AML-193 (cell line): ENCODE measurements around the gene FAM25G.
"Not testable (repeated sequence)": the region's sequence is repeated elsewhere in the genome, so short reads cannot be mapped to it uniquely, and the experiment has no call there.

Experiments
- DNase-seq, 2 experiments: peaks; one replicate each; lab custom pipeline; 2025; lab: John Stamatoyannopoulos, UW

FAM25G gene

DNA sequence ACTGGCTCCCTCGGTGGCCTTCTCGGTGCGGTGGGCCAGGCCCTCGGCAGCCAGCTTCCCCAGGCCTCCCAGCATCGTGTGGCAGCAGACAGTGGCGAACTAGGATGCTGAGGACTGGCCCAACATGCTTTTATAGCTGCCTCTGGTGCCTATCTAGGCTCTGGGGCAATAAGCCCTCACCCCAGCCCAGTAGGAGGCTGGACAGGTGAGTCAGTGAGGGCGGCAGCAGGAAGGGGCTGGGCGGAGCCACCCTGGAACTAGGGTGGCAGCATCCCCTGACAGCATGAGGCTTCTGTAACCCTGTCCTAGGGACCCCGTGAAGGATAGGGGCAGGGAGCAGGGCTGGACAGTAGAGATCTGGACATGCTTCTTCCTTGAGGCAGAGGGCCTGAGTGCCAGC is at the start of gene FAM25G:
Gene FAM25G (minus strand): TSS at position 101 of the 400 bp plus-strand sequence. CDS start 26 bp downstream, at position 75.
- not testable (repeated sequence) for DNase-seq

DNA sequence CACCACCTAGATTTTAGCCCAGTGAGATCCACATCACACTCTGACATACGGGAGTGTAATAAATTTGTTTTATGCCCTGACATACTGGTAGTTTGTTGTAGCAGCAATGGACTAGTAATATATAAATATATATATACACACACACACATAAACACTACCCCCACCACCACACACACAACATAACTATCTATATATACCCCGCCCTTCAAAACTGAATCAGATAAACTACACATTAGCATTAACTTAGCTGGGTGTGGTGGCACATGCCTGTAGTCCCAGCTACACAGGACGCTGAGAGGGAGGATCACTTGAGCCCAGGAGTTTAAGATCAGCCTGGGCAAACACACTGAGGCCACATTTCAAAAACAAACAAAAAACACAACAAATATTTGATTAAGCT is 44.9 kb upstream of the FAM25G start:
- DNase-seq = not testable (repeated sequence)

- not testable (repeated sequence) for DNase-seq
These were observed 32.0 kb upstream of the FAM25G start, which contains the start of gene AGAP9 for GRCh38 chr10:47523475-47523874. Gene AGAP9, minus strand, starts transcription at chr10:47523638. Its CDS starts 112 bp downstream, at chr10:47523526.

DNA sequence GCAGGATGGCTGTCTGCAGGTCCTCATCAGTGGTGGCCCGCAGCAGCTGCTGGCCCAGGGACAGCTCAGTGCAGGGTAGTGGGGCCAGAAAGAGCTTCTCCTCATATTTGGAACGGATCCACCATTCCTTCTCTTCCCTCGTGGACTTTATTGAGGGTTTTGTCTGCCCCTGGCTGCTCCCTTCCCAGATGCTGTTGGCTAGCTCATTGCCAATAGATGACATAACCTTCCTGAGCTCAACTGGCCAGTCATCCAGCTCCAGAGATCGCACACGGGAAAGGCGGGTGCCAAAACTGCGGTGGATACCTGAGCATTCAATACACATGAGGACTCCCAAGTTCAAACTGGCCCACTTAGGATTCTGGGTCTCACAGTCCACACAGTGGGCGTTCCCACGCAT is 10.8 kb upstream of the FAM25G start:
- not testable (repeated sequence) for DNase-seq

DNA sequence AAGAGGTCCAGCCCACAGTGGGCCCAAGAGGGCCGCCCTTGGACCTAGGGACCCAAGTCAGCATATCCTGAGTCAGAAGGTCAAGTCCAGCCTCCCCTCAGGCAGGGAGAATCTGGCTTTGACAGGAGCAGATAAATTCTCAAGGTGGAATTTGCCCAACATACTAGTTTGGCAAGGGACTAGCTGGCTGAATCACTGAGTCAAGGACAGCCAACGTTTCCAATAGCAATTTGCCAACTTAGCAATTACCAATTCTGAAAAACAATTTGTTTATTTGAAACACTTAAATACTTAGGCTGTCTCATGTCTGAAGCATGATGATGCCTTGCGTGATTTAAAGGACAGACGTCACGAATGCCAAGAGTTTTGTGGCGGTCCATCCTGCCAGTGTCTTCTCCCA is 2.7 kb upstream of the FAM25G start:
- not testable (repeated sequence) for DNase-seq

GRCh38 chr10:47489630-47490029 is 1.9 kb downstream of the FAM25G start:
- not testable (repeated sequence) for DNase-seq

GRCh38 chr10:47485943-47486342 is 5.6 kb downstream of the FAM25G start:
- not testable (repeated sequence) for DNase-seq

- not testable (repeated sequence) for DNase-seq
These were observed 6.7 kb downstream of the FAM25G start for GRCh38 chr10:47484786-47485185.

- not testable (repeated sequence) for DNase-seq
These were observed 7.6 kb downstream of the FAM25G start, which contains the start of gene ANXA8 for GRCh38 chr10:47483923-47484322. Gene ANXA8, minus strand, starts transcription at chr10:47484115. Its CDS starts 182 bp downstream, at chr10:47483933.

- DNase-seq = not testable (repeated sequence)
These were observed 9.1 kb downstream of the FAM25G start for GRCh38 chr10:47482367-47482766.

- not testable (repeated sequence) for DNase-seq
These were observed 9.7 kb downstream of the FAM25G start for GRCh38 chr10:47481768-47482181.

- not testable (repeated sequence) for DNase-seq
These were observed 10.2 kb downstream of the FAM25G start for GRCh38 chr10:47481182-47481766.

DNA sequence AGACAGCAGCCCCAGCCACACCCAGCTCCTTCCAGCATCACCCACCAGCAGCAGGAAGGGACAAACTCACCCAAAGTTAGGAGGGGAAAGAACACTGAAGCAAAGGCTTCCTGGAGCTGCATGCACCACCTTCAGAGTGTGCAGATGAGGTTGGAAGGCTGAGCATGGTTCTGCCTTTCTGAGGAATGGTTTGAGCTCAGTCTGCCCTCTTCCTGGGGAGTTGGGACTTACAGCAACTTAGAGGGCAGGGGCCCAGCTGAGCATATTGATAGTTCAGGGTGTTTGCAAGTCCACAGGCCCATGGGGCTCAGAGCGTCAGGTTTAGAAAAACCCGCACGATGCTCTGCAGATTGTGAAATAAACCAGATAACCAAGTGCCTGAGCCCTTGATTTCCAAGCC is 11.4 kb downstream of the FAM25G start:
- DNase-seq = not testable (repeated sequence)

DNA sequence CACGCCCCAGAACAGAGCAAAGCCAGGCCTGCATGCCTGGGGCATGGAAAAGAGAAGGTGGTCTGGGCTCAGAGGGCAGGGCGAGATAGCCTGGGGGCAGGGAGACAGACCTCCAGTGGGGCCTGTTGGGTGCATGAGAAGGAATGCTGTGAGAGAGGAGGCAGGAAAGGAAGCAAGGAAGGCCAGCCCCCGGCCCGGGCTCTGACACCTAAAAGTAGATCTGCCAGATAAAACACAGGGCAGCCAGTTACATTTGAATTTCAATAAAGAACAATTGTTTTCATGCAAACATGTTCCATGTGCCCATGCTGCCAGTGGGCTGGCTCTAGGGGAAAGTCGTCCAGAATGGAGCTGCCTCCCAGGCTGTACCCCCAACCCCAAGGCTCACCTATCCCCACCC is 13.4 kb downstream of the FAM25G start:
- not testable (repeated sequence) for DNase-seq

DNA sequence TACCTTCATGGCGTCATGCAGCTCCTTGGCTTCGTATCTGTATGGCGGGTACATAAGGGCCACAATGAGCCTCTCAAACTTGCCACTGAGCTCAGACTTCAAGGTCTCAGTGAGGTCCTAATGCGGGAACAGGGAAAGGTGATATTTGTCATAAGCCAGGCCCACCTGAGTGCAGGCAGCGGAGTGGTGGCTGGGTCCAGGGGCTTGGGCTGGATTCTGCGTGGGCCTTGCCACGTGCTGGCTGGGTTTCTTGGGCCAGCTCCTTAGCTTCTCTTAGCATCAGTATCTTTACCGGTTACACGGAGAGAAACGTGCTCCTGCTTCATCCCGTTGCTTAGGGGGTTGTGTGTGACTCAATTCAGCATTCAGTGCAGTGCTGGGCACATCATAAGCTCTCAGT is 14.4 kb downstream of the FAM25G start:
- not testable (repeated sequence) for DNase-seq

DNA sequence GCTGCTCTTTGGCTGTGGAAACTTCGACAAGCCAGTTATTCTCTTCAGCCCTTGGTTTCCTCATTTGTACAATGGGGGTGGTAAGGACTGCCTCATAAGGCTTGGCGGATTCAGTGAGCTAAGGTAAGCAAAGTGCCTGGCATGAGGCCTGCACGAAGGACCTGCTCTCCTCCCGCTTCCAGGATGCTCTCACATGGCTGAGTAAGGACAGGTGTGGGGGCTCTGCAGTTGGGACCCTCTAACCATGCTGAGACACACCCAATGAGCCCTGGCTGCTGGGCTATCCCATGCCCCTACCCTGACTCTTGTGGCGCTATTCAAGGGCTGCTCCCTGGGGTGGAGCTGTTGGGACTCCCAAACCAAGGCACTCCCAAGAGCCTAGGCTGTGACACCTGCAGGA is 16.4 kb downstream of the FAM25G start:
- DNase-seq = not testable (repeated sequence)

DNA sequence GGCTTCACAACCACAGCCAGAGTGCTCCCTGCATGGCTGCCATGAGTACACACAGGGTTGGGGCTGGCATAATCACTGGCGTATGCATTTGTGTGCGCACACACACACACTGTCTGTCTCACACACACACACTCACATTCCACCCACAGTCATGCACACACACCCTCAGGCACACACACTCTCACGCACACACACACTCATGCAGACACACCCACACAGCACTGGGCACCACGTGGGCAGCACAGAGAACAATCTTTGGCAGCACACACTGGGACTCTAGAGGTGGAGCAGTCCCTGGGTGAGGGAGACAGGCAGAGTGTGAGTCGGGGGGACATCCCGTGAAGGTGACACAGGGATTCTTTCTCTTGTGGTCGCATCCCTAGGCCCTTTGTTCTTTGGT is 18.0 kb downstream of the FAM25G start:
- not testable (repeated sequence) for DNase-seq

DNA sequence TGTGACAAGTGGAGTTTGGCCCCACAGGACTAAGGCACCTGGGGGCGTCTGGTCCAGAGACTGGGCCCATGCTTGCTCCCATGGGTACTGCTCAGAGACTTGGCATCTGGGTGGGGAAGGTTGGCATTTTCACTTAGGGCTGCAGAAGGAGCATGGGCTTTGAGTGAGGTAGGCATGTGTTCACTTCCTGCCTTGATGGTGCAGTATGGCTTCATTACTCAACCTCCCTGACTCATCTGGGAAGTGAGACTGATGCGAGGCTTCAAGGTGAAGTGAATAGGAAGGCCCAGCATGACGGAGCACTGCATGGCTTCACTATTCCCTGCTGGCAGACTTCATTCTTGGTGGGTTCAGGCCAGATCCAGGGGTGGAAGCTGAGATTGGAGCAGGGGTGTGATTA is 18.9 kb downstream of the FAM25G start:
- not testable (repeated sequence) for DNase-seq

DNA sequence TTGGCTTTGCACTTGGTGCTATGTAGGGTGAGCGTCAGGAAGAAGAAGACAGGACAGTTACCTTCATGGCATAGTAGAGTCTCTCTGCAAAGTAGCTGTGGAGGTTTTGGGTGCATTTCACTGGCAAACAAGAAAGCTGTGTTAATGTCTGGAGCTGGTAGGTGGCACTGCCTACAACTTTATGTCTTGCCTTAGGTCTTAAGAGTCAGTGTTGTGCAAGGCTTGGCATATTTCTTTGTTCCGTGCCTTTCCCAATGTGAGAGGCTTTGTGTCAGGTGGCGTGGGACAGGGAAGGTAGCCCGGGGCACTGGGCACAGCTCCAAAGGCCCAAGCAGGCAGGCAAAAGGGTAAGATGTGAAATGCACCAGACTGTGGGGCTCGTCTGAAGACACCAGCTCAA is 19.4 kb downstream of the FAM25G start:
- not testable (repeated sequence) for DNase-seq

DNA sequence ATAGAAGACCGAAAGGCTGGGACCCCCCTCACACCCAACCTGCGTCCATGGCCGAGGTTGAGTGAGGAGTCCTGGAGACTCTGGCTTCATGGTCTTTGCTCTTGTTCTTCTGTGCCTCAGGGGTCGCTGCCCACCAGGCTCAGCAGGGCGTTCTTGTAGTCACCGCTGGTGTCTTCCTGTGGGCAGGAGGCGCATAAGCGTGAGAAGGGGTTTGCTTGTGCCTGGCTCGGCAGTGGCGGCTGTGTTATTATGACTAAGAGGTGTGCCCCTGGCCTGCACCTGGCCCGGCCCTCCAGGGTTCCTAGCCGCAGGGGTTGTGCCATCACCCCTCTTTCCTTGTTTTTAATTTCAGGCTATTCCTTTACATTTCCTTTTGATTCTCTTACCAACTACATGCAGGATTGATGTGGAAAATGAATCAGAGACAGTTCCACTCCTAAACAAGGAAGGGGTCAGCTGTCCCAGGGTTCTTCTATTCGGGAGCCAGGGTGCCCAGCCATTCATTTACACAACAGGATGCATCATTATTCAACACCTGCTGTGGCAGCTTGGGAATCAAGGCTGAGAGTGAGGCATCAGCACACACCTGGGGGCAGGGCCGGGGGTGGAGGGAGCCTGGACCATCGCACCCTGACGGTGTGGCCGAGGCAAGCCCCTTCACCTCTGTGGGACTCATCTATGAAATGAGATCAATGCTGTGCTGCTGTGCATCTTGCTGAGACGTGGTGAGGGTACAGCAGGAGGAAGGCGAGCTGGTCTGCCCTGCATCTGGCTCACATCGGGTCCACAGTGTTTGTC is 22.6 kb downstream of the FAM25G start:
- DNase-seq = not testable (repeated sequence)

- not testable (repeated sequence) for DNase-seq
These were observed 23.5 kb downstream of the FAM25G start for GRCh38 chr10:47467957-47468356.

DNA sequence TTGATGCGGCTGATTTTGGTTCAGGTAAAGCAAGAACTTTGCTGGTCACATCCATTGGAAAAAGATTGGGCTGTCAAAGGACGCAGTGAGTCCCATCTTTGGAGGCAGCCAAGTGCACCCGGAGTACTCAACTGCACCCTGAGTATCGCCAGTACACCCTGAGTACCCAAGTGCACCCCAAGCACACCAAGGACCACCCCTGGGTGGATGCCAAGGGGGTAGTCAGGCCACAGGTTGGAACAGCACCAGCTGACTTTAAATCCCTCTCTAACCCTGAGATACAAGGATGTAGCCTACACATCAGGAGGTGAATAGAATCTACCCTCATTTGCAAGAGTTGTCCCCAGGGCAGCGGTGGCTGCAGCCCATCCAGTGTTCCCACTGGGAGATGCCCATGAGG is 24.0 kb downstream of the FAM25G start:
- DNase-seq = not testable (repeated sequence)
